H1 (cell line): ENCODE data around the gene ALK. TPM values are rescaled to one million over a fixed set of nuclear protein-coding genes. Genes with fewer than 3 reads are reported as not detected.

Experiments used
- SRF ChIP-seq: IDR thresholded peaks from 2 replicates; pipeline ENCODE4 v1.6.1; 2011; ENCODE audit warnings: mild to moderate bottlenecking, low read depth, low read length, moderate library complexity
- polyA plus RNA-seq, 7 experiments: library from polyadenylated mRNA; depleted of rRNA in 3 of 7; stranded (reverse) in 5 of 7; unstranded in 2 of 7; fragments of >200 nt in 5 of 7; fragments of 200-250 nt in 2 of 7; gene quantifications; 1 replicate in 5 of 7; 2 replicates in 1 of 7; 4 replicates in 1 of 7; pipeline versions ENCODE4 v1.2.1 to v1.2.3, GENCODE V29; 2011 to 2013; ENCODE audit warnings: missing spikeins in 2 of 7, mixed read lengths in 2 of 7
- total RNA-seq: library from RNA; stranded (reverse); fragmentation: NEBNext Ultra II Directional; extraction: Animal tissue kit (Norgen Biotek cat#: 25700); gene quantifications from 2 replicates; pipeline ENCODE4 v1.2.1, GENCODE V29; 2021
- TF ChIP-seq, protein P1 (sequence below): fragments of 300-600 bp; sonication (generic); IDR thresholded peaks from 2 replicates; pipeline ENCODE4 v1.7.1; 2012; ENCODE audit warnings: low read length, moderate library complexity, mild to moderate bottlenecking, inconsistent platforms; ENCODE audit not compliant: insufficient replicate concordance

ALK gene
- total and polyA plus RNA-seq, 2 of the 8 experiments (the other 6 are each of a cell fraction or from before 2014, with no cell fraction given), result 0.02 to 0.09 TPM

DNA sequence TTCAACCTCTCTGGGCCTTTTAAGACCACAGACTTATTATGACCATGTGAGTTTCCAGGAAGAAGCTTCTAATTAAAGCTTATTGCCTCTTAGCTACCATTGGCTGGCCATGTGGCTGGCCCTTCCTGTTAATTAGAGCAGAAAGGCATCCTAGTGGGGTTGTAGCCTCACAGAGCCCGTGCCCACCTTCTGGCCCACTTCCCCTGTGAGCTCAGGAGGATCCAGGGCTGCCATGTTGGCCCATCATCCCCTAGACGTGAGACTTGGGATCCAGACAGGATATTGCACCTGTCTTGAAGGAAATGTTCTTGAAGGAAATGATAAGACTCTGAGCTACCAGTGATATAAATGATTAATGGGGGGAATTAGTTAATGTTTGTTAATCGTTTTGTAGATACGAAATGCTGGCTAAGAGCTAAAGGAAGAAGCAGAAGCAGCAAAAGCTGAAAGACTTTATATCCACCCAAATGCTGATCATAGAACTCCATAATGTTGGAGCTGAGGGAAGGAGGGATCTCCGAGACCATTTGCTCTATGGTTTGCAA is 550.7 kb downstream of the ALK start (continued):
- no peak for TF ChIP-seq SRF
- TF ChIP-seq, protein P1, sequence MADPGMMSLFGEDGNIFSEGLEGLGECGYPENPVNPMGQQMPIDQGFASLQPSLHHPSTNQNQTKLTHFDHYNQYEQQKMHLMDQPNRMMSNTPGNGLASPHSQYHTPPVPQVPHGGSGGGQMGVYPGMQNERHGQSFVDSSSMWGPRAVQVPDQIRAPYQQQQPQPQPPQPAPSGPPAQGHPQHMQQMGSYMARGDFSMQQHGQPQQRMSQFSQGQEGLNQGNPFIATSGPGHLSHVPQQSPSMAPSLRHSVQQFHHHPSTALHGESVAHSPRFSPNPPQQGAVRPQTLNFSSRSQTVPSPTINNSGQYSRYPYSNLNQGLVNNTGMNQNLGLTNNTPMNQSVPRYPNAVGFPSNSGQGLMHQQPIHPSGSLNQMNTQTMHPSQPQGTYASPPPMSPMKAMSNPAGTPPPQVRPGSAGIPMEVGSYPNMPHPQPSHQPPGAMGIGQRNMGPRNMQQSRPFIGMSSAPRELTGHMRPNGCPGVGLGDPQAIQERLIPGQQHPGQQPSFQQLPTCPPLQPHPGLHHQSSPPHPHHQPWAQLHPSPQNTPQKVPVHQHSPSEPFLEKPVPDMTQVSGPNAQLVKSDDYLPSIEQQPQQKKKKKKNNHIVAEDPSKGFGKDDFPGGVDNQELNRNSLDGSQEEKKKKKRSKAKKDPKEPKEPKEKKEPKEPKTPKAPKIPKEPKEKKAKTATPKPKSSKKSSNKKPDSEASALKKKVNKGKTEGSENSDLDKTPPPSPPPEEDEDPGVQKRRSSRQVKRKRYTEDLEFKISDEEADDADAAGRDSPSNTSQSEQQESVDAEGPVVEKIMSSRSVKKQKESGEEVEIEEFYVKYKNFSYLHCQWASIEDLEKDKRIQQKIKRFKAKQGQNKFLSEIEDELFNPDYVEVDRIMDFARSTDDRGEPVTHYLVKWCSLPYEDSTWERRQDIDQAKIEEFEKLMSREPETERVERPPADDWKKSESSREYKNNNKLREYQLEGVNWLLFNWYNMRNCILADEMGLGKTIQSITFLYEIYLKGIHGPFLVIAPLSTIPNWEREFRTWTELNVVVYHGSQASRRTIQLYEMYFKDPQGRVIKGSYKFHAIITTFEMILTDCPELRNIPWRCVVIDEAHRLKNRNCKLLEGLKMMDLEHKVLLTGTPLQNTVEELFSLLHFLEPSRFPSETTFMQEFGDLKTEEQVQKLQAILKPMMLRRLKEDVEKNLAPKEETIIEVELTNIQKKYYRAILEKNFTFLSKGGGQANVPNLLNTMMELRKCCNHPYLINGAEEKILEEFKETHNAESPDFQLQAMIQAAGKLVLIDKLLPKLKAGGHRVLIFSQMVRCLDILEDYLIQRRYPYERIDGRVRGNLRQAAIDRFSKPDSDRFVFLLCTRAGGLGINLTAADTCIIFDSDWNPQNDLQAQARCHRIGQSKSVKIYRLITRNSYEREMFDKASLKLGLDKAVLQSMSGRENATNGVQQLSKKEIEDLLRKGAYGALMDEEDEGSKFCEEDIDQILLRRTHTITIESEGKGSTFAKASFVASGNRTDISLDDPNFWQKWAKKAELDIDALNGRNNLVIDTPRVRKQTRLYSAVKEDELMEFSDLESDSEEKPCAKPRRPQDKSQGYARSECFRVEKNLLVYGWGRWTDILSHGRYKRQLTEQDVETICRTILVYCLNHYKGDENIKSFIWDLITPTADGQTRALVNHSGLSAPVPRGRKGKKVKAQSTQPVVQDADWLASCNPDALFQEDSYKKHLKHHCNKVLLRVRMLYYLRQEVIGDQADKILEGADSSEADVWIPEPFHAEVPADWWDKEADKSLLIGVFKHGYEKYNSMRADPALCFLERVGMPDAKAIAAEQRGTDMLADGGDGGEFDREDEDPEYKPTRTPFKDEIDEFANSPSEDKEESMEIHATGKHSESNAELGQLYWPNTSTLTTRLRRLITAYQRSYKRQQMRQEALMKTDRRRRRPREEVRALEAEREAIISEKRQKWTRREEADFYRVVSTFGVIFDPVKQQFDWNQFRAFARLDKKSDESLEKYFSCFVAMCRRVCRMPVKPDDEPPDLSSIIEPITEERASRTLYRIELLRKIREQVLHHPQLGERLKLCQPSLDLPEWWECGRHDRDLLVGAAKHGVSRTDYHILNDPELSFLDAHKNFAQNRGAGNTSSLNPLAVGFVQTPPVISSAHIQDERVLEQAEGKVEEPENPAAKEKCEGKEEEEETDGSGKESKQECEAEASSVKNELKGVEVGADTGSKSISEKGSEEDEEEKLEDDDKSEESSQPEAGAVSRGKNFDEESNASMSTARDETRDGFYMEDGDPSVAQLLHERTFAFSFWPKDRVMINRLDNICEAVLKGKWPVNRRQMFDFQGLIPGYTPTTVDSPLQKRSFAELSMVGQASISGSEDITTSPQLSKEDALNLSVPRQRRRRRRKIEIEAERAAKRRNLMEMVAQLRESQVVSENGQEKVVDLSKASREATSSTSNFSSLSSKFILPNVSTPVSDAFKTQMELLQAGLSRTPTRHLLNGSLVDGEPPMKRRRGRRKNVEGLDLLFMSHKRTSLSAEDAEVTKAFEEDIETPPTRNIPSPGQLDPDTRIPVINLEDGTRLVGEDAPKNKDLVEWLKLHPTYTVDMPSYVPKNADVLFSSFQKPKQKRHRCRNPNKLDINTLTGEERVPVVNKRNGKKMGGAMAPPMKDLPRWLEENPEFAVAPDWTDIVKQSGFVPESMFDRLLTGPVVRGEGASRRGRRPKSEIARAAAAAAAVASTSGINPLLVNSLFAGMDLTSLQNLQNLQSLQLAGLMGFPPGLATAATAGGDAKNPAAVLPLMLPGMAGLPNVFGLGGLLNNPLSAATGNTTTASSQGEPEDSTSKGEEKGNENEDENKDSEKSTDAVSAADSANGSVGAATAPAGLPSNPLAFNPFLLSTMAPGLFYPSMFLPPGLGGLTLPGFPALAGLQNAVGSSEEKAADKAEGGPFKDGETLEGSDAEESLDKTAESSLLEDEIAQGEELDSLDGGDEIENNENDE, result no peak
